Endothelial cell of umbilical vein (primary cell): ENCODE data around the gene LACTB. TPM values are rescaled to one million over a fixed set of nuclear protein-coding genes. Genes with fewer than 3 reads are reported as not detected.

Source experiments
- BruUV-seq: library from RNA; stranded (reverse); fragments of 400-500 nt; replicated peaks from 2 replicates; lab custom pipeline; 2021; lab: Mats Ljungman, UMichigan
- CTCF ChIA-PET: fragments of 300-600, 350-600 bp; sonication (Branson Sonifier 250); formaldehyde crosslinking; loops from one replicate; lab custom pipeline; 2021; ENCODE audit warnings: antibody characterized with exemption, inconsistent platforms; lab: Charles Lee
- POLR2A ChIA-PET: fragments of 300-600, 350-600 bp; sonication (Branson Sonifier 250); formaldehyde crosslinking; loops from one replicate; lab custom pipeline; 2021; ENCODE audit warnings: antibody characterized with exemption, inconsistent platforms; lab: Charles Lee
- DNase-seq: peaks from one replicate; pipeline ENCODE4 v3.0.0-alpha.2; 2011; ENCODE audit warnings: low read depth, low spot score
- FAIRE-seq: peaks from 2 replicates; lab custom pipeline; 2011; peaks lifted over from hg19 to GRCh38; lab: Jason Lieb, UNC
- H2AFZ ChIP-seq: 2 replicates; pipeline ENCODE4 v1.6.0; 2012; ENCODE audit warnings: low read depth, low read length, control low read depth, inconsistent platforms
- H3K27ac ChIP-seq: 2 replicates; pipeline ENCODE4 v1.5.1; 2011; ENCODE audit warnings: low read depth, mild to moderate bottlenecking, control low read depth, low read length, moderate library complexity; ENCODE audit not compliant: insufficient read depth
- H3K27me3 ChIP-seq, 2 experiments: 2 replicates each; pipeline versions ENCODE4 v1.6.0 to v1.6.1; 2011; ENCODE audit warnings: low read length in 2 of 2, mixed read lengths in 1 of 2; ENCODE audit not compliant: control insufficient read depth in 2 of 2, insufficient read depth in 2 of 2
- H3K36me3 ChIP-seq, 2 experiments: 2 replicates in 1 of 2; 3 replicates in 1 of 2; pipeline ENCODE4 v1.5.1; 2011; ENCODE audit warnings: low read length in 2 of 2, mild to moderate bottlenecking in 1 of 2, moderate library complexity in 1 of 2; ENCODE audit not compliant: control insufficient read depth in 2 of 2, insufficient read depth in 2 of 2; ENCODE audit errors: extremely low read depth in 1 of 2
- H3K4me1 ChIP-seq: 3 replicates; pipeline ENCODE4 v1.5.1; 2011; ENCODE audit warnings: mild to moderate bottlenecking, low read length; ENCODE audit not compliant: control insufficient read depth, insufficient read depth; ENCODE audit errors: extremely low read depth
- H3K4me2 ChIP-seq: 2 replicates; pipeline ENCODE4 v1.6.1; 2011; ENCODE audit warnings: low read length, control low read depth, mixed read lengths; ENCODE audit not compliant: insufficient read depth
- H3K4me3 ChIP-seq, 3 experiments: fragments of 200-600 bp in 1 of 3; sonication (generic), shearing (Covaris generic) in 1 of 3; replicated peaks in 1 of 3; 2 replicates each; pipeline ENCODE4 v1.5.1; 2011 to 2016; ENCODE audit warnings: control low read depth in 3 of 3, low read length in 3 of 3, mild to moderate bottlenecking in 2 of 3, inconsistent platforms in 1 of 3, low read depth in 1 of 3, moderate library complexity in 1 of 3; ENCODE audit not compliant: insufficient read depth in 1 of 3
- H3K79me2 ChIP-seq: 2 replicates; pipeline ENCODE4 v1.6.0; 2012; ENCODE audit warnings: low read length, inconsistent platforms; ENCODE audit not compliant: control insufficient read depth, insufficient read depth
- H3K9ac ChIP-seq: replicated peaks from 2 replicates; pipeline ENCODE3; 2011; ENCODE audit warnings: low read length, control low read depth; ENCODE audit not compliant: insufficient read depth; ENCODE audit errors: extremely low read depth
- H3K9me1 ChIP-seq: replicated peaks from 3 replicates; pipeline ENCODE4 v1.6.0; 2011; ENCODE audit warnings: mild to moderate bottlenecking, low read length; ENCODE audit not compliant: control insufficient read depth, insufficient read depth; ENCODE audit errors: extremely low read depth
- H3K9me3 ChIP-seq: replicated peaks from 2 replicates; pipeline ENCODE4 v1.5.1; 2012; ENCODE audit warnings: low read length, inconsistent platforms; ENCODE audit not compliant: control insufficient read depth, insufficient read depth
- H4K20me1 ChIP-seq: replicated peaks from 2 replicates; pipeline ENCODE3; 2011; ENCODE audit warnings: mild to moderate bottlenecking, low read length; ENCODE audit not compliant: control insufficient read depth, insufficient read depth; ENCODE audit errors: extremely low read depth
- EZH2 ChIP-seq: IDR thresholded peaks from 2 replicates; pipeline ENCODE4 v1.6.1; 2012; ENCODE audit warnings: borderline replicate concordance, low read depth, mild to moderate bottlenecking, moderate library complexity, low read length, inconsistent platforms; ENCODE audit not compliant: severe bottlenecking
- FOS ChIP-seq: IDR thresholded peaks from 2 replicates; pipeline ENCODE4 v1.6.1; 2011; ENCODE audit warnings: mild to moderate bottlenecking, low read length, moderate library complexity, borderline replicate concordance; ENCODE audit not compliant: insufficient read depth
- GATA2 ChIP-seq: IDR thresholded peaks from 2 replicates; pipeline ENCODE4 v1.7.0; 2011; ENCODE audit warnings: low read depth, mild to moderate bottlenecking, moderate library complexity, mixed read lengths, low read length; ENCODE audit not compliant: insufficient read length, insufficient read depth
- JUN ChIP-seq: IDR thresholded peaks from 2 replicates; pipeline ENCODE4 v1.6.1; 2011; ENCODE audit warnings: borderline replicate concordance, low read depth; ENCODE audit not compliant: insufficient read length, insufficient read depth
- MYC ChIP-seq: IDR thresholded peaks from one replicate; pipeline ENCODE4 v1.6.1; 2011; ENCODE audit warnings: mild to moderate bottlenecking, low read depth, low read length
- POLR2A ChIP-seq: IDR thresholded peaks from 2 replicates; pipeline ENCODE4 v1.6.1; 2012; ENCODE audit warnings: low read depth, mild to moderate bottlenecking, control low read depth, low read length
- POLR2AphosphoS5 ChIP-seq: IDR thresholded peaks from 2 replicates; pipeline ENCODE4 v1.6.1; 2012; ENCODE audit warnings: low read depth, mild to moderate bottlenecking, control low read depth, low read length, moderate library complexity; ENCODE audit not compliant: insufficient read depth
- dilution Hi-C: fragments of 300-500 bp; cut with MboI; formaldehyde crosslinking; loops from one replicate; pipeline ENCODE4 v1.15.0; 2019; ENCODE audit warnings: low sequenced_read_pairs; ENCODE audit not compliant: extremely low pct_ligation_motif_present
- intact Hi-C: fragments of 100-400 bp; cut with micrococcal nuclease; formaldehyde crosslinking; loops from one replicate; pipeline ENCODE4 v1.10.0; 2022
- polyA plus RNA-seq, 4 experiments: library from polyadenylated mRNA; depleted of rRNA in 3 of 4; stranded (reverse) in 3 of 4; unstranded in 1 of 4; fragments of >200 nt; gene quantifications; 2 replicates each; pipeline versions ENCODE4 v1.2.1 to v1.2.3, GENCODE V29; 2011 to 2012; ENCODE audit warnings: missing spikeins in 1 of 4
- total RNA-seq: library from RNA; stranded (reverse); gene quantifications from 2 replicates; pipeline ENCODE4 v1.2.3, GENCODE V29; 2021
- TF ChIP-seq, protein P1 (sequence below), 2 donors: IDR thresholded peaks; 1 replicate in 1 of 2; 2 replicates in 1 of 2; pipeline ENCODE4 v1.5.1; 2011; ENCODE audit warnings: low read length in 2 of 2, mild to moderate bottlenecking in 2 of 2, moderate library complexity in 2 of 2, control low read depth in 1 of 2, inconsistent platforms in 1 of 2, low read depth in 1 of 2; ENCODE audit not compliant: insufficient read depth in 1 of 2; ENCODE audit errors: extremely low read depth in 1 of 2
- TF ChIP-seq, protein P2 (sequence below): IDR thresholded peaks from 2 replicates; pipeline ENCODE4 v1.6.1; 2011; ENCODE audit not compliant: insufficient read depth, insufficient read length

The LACTB gene
- total and polyA plus RNA-seq, 2 donors (not counting 3 experiments of a cell fraction or from before 2014, with no cell fraction given), result 14.0 to 26.1 TPM

DNA sequence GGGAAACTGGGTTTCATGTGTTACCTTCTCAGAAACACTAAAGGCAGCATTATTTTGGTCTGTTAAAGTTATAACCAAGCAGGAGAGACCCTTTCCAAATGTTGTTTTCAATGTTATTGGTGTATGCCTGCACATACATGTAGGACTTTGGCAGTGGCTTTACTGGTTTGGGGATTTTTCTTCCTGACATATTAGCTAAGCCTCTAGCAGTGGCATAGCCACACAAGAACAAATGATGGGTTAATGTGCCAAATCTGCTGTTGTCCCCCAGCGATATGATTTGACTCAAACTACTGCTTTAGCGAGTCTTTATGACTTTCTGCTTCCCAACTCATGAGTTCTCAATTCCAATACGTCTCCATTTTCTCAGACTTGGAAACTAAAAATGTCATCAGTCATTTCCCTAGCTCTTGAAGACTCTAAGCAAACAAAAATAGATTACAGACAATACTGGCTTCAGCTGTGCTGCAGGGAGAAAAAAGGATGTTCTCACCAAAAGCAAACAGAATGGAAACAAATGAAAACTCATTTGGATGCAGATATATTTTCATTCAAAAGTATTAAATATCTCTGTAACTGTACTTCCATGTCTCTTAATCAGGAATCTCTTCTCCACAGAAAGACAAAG is 49.5 kb upstream of the LACTB start:
- POLR2A ChIA-PET, result interaction anchor here (0.6 kb wide), 1 partner anchor 90 kb away, joined by 5 read pairs; no protein-coding TSS in a partner anchor
- Histone ChIP-seq H4K20me1 (no peaks in the 10 kb centered on the region), H3K9ac (no peak overlapping the region), H3K4me2 (no peak overlapping the region), H3K79me2 (no peaks in the 10 kb centered on the region), H3K9me1 (no peaks in the 10 kb centered on the region), H3K27me3 (no peaks in the 10 kb centered on the region), H2AFZ (no peak overlapping the region), H3K27ac (no peak overlapping the region), H3K4me3 (no peak overlapping the region), H3K4me1 (no peaks in the 10 kb centered on the region), H3K36me3 (peaks cover 23 to 26% of the 10 kb centered on the region in 2 experiments), H3K9me3 (no peaks in the 10 kb centered on the region)
- DNase-seq, result no peak
- intact Hi-C loops (no loop called here), dilution Hi-C loops (no loop called here)
- TF ChIP-seq MYC (no peak), FOS (no peak), POLR2AphosphoS5 (peak; percentile 7), POLR2A (no peak), GATA2 (no peak), EZH2 (no peak), JUN (no peak)
- TF ChIP-seq, protein P1, sequence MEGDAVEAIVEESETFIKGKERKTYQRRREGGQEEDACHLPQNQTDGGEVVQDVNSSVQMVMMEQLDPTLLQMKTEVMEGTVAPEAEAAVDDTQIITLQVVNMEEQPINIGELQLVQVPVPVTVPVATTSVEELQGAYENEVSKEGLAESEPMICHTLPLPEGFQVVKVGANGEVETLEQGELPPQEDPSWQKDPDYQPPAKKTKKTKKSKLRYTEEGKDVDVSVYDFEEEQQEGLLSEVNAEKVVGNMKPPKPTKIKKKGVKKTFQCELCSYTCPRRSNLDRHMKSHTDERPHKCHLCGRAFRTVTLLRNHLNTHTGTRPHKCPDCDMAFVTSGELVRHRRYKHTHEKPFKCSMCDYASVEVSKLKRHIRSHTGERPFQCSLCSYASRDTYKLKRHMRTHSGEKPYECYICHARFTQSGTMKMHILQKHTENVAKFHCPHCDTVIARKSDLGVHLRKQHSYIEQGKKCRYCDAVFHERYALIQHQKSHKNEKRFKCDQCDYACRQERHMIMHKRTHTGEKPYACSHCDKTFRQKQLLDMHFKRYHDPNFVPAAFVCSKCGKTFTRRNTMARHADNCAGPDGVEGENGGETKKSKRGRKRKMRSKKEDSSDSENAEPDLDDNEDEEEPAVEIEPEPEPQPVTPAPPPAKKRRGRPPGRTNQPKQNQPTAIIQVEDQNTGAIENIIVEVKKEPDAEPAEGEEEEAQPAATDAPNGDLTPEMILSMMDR (IDR thresholded peaks at IDR 0.05; ENCODE audit: extremely low read depth in 1 of 2, insufficient read depth in 1 of 2, low read depth in 1 of 2, low read length in 2 of 2), result no peak
- TF ChIP-seq, protein P2, sequence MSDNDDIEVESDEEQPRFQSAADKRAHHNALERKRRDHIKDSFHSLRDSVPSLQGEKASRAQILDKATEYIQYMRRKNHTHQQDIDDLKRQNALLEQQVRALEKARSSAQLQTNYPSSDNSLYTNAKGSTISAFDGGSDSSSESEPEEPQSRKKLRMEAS, result no peak
- no peak for FAIRE-seq
- CTCF ChIA-PET, result interaction anchor here (1.5 kb wide), 1 partner anchor 331 kb away, joined by 5 read pairs; no protein-coding TSS in a partner anchor
- BruUV-seq, result no TSS peak
